Measurements from ENCODE around the gene SLC27A1. TPM values are rescaled to one million over a fixed set of nuclear protein-coding genes. Genes with fewer than 3 reads are reported as not detected.
"Not testable (repeated sequence)": the region's sequence is repeated elsewhere in the genome, so short reads cannot be mapped to it uniquely, and the experiment has no call there.

Gene SLC27A1
- total and polyA plus RNA-seq, 11 donors, result 22.1 to 70.3 (median 47.6) TPM

DNA sequence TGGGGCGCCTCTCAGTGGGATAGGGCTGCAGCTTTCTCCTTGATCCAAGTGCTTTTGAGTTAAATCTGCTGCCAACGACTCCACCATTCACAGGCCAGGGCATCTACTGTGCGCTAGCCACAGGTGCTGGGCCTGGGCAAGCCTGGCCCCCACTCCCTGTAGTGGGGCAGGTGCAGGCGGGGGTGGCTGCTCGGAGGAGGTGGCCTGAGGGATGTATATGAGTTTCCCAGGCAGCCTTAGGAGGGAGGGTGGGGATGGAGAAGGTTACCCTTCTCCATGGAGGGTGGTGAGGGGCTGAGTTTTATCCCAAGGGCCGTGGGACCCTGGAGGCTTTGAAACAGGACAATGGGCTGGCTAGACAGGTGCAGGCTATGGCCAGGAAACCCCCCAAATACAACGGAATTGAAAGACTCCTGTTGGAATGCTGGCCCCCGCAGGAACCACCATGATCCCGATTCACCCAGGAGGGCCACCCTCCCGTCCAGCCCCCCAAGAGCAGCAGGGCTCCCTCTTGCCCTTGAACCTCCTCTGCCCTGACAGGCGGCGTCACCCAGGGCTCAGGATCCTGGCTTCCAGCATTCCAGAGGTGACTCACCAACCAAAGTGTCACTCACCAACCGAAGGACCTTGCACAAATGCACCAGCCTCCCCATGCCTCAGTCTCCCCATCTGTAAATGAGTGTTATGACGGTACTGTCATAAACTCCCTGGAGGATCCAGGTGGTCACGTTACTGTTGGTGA lies 45.3 kb downstream of the SLC27A1 start:
- 89 to 95% (median 90%) methylated on average over 15 of the region's 15 CpGs for WGBS, 4 donors
- Histone ChIP-seq H3K9me3 (peaks cover 0 to 20% (median 15%) of the 10 kb centered on the region in 12 donors), H3K4me1 (peaks cover 0 to 22% (median 11%) of the 10 kb centered on the region in 12 donors), H3K4me3 (no peak overlapping the region), H3K36me3 (peaks cover 0 to 36% (median 29%) of the 10 kb centered on the region in 9 donors), H3K27ac (no peak overlapping the region), H3K27me3 (no peaks in the 10 kb centered on the region)
- intact Hi-C loops (cut with DNase I), result loop anchor here in 1 of 10 donors (10.0 kb wide), 1 partner anchor 49 kb away; no protein-coding TSS in a partner anchor
- no peak for ATAC-seq
- no peak for TF ChIP-seq POLR2A (IDR thresholded peaks at IDR 0.05)
- TF ChIP-seq, protein P1, sequence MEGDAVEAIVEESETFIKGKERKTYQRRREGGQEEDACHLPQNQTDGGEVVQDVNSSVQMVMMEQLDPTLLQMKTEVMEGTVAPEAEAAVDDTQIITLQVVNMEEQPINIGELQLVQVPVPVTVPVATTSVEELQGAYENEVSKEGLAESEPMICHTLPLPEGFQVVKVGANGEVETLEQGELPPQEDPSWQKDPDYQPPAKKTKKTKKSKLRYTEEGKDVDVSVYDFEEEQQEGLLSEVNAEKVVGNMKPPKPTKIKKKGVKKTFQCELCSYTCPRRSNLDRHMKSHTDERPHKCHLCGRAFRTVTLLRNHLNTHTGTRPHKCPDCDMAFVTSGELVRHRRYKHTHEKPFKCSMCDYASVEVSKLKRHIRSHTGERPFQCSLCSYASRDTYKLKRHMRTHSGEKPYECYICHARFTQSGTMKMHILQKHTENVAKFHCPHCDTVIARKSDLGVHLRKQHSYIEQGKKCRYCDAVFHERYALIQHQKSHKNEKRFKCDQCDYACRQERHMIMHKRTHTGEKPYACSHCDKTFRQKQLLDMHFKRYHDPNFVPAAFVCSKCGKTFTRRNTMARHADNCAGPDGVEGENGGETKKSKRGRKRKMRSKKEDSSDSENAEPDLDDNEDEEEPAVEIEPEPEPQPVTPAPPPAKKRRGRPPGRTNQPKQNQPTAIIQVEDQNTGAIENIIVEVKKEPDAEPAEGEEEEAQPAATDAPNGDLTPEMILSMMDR (IDR thresholded peaks at IDR 0.05), result no peak
- DNase-seq, result no peak

DNA sequence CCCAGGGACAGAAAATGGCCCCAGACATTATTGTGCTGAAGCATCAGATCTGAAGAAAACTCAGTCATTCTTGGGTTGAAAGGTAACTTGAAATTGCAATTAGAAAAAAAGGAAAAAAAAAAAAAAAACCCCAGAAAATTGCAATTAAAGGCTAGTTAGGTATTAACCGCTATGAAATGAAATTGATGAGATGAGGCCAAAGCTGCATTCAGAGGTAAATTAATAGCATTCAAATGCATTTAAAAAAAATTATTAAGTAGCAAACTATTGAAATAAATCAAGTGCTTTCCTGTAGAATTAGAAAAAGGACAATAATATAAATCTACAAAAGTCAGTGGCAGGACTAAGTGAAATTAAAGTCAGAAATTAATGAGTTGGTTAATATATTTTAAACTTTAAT lies 47.6 kb downstream of the SLC27A1 start:
- Histone ChIP-seq H3K4me1 (peaks cover 0 to 24% (median 1%) of the 10 kb centered on the region in 12 donors), H3K36me3 (peaks cover 0 to 44% (median 35%) of the 10 kb centered on the region in 9 donors), H3K27ac (no peak overlapping the region), H3K27me3 (no peaks in the 10 kb centered on the region), H3K4me3 (no peak overlapping the region), H3K9me3 (peaks cover 0 to 20% (median 15%) of the 10 kb centered on the region in 12 donors)
- ATAC-seq (no peak), DNase-seq (no peak)
- WGBS, 4 donors, result 96 to 99% (median 98%) methylated on average over 1 of the region's 1 CpG
- intact Hi-C loops (cut with DNase I), result loop anchor here in 1 of 10 donors (10.0 kb wide), 1 partner anchor 47 kb away; no protein-coding TSS in a partner anchor
- TF ChIP-seq POLR2A (IDR thresholded peaks at IDR 0.05), result no peak
- TF ChIP-seq, protein P1 (IDR thresholded peaks at IDR 0.05), result no peak

DNA sequence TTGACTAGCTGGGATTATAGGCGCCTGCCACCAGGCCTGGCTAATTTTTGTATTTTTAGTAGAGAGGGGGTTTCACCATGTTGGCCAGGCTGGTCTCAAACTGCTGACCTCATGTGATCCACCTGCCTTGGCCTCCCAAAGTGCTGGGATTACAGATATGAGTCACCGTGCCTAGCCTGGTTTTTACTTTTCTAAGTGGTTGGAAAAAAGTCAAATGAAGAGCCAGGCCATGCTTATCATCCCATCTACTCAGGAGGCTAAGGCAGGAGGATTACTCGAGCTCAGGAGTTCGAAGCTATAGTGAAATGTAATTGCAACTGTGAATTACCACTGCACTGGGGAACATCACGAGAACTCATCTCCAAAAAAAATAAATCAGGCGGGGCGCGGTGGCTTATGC lies 48.3 kb downstream of the SLC27A1 start:
- intact Hi-C loops (cut with DNase I), result loop anchor here in 1 of 10 donors (10.0 kb wide), 1 partner anchor 46 kb away; no protein-coding TSS in a partner anchor
- peaks cover 0 to 24% (median 3%) of the 10 kb centered on the region in 12 donors for H3K4me1 ChIP-seq
- H3K36me3 ChIP-seq, result peaks cover 0 to 44% (median 35%) of the 10 kb centered on the region in 9 donors

DNA sequence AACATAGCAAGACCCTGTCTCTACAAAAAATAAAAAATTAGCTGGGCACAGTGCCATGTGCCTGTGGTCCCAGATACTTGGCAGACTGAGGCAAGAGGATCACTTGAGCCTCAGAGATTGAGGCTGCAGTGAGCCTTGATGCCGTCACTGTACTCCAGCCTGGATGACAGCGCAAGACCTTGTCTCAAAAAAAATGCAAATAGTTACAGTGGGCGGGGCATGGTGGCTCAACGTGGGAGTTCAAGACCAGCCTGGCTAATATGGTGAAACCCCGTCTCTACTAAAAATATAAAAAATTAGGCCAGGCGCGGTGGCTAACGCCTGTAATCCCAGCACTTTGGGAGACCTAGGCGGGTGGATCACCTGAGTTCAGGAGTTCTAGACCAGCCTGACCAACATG lies 49.6 kb downstream of the SLC27A1 start:
- Histone ChIP-seq H3K27ac (no peak overlapping the region), H3K4me1 (peaks cover 0 to 30% (median 3%) of the 10 kb centered on the region in 12 donors), H3K36me3 (peaks cover 0 to 44% (median 35%) of the 10 kb centered on the region in 9 donors), H3K27me3 (peaks cover 0 to 7% (median 0%) of the 10 kb centered on the region in 9 donors), H3K4me3 (no peak overlapping the region), H3K9me3 (peaks cover 0 to 20% (median 15%) of the 10 kb centered on the region in 12 donors)
- TF ChIP-seq POLR2A (IDR thresholded peaks at IDR 0.05), result no peak
- TF ChIP-seq, protein P1 (IDR thresholded peaks at IDR 0.05), result no peak
- 90 to 96% (median 92%) methylated on average over 9 of the region's 9 CpGs for WGBS, 4 donors
- ATAC-seq, result no peak
- intact Hi-C loops (cut with DNase I), result loop anchor here in 1 of 10 donors (10.0 kb wide), 1 partner anchor 45 kb away; no protein-coding TSS in a partner anchor
- no peak for DNase-seq

More for the DNA sequence above, 48.3 kb downstream of the SLC27A1 start:
- not testable (repeated sequence) for H3K4me3 ChIP-seq, H3K27me3 ChIP-seq, DNase-seq, H3K27ac ChIP-seq, ATAC-seq
- 92 to 96% (median 93%) methylated on average over 8 of the region's 8 CpGs for WGBS, 4 donors
- peaks cover 0 to 20% (median 15%) of the 10 kb centered on the region in 12 donors for H3K9me3 ChIP-seq
